Measurements from ENCODE around the gene SIRPD. TPM values are rescaled to one million over a fixed set of nuclear protein-coding genes. Genes with fewer than 3 reads are reported as not detected.
"Not testable (repeated sequence)": the region's sequence is repeated elsewhere in the genome, so short reads cannot be mapped to it uniquely, and the experiment has no call there.

The SIRPD gene
- total RNA-seq, 1 donor, result 0.42 TPM

DNA sequence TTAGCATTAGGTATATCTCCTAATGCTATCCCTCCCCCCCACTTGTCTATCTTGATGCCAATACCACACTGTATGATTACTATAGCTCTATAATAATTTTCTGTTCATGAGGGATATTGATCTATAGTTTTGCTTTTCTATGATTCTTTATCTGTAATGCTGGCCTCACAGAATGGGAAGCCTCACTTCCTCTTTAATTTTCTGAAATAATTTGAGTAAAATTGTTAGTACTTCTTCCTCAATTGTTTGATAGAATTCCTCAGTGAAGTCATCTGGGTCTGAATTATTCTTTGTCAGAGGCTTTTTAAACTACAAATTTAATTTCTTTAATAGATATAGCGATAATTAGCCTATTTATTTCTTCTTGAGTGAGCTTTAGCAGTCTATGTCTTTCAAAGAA is 31.2 kb downstream of the SIRPD start:
- H3K27me3 ChIP-seq (ENCODE audit: insufficient read depth, low read length), result no peaks in the 10 kb centered on the region
- H3K9me3 ChIP-seq (ENCODE audit: low read depth, low read length), result no peaks in the 10 kb centered on the region
- no peak overlapping the region for H3K4me3 ChIP-seq (ENCODE audit: low read length)
- peaks cover 12% of the 10 kb centered on the region for H3K4me1 ChIP-seq (ENCODE audit: insufficient read depth, low read length)

DNA sequence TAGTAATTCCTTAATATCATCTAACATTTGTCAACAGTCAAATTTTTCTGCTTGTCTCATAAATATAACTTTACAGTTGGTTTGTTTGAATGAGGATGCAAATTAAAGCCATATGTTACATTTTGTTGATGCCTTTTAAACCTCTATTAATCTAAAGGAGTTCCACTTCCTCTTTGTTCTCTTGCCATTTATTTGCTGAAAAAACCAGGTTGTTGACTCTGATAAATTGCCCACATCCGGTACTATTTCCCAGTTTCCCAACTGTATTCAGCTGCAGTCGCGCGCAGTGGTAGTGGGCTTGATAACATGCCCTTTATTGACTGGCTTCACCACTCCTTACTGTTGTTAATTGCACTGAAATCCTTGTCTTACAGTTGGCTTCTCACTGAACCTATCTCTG is 33.5 kb downstream of the SIRPD start:
- no peaks in the 10 kb centered on the region for H3K9me3 ChIP-seq (ENCODE audit: low read depth, low read length)
- no peak overlapping the region for H3K4me3 ChIP-seq (ENCODE audit: low read length)
- no peaks in the 10 kb centered on the region for H3K27me3 ChIP-seq (ENCODE audit: insufficient read depth, low read length)
- H3K4me1 ChIP-seq (ENCODE audit: insufficient read depth, low read length), result peaks cover 12% of the 10 kb centered on the region

DNA sequence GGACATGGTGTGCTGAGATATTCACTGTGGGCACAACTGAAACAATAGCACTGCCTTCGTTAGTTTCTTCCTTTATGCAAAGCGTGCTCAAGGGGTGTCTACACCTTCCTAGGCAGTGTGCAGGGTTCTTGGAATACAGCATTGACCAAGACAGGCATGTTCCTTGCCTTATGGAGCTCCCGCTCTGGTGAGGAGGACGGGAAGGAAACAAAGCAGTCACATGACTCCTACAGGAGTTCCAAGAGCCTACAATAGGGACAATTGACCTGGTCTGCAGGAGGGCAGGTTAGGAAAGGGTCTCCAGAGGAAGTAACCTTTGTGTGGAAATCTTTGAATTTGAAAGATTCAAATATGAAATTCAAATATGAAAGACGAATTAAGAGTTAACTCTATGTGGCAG is 40.5 kb downstream of the SIRPD start:
- no peaks in the 10 kb centered on the region for H3K27me3 ChIP-seq (ENCODE audit: insufficient read depth, low read length)
- H3K4me3 ChIP-seq (ENCODE audit: low read length), result no peak overlapping the region
- H3K9me3 ChIP-seq (ENCODE audit: low read depth, low read length), result no peaks in the 10 kb centered on the region
- H3K4me1 ChIP-seq (ENCODE audit: insufficient read depth, low read length), result no peaks in the 10 kb centered on the region

DNA sequence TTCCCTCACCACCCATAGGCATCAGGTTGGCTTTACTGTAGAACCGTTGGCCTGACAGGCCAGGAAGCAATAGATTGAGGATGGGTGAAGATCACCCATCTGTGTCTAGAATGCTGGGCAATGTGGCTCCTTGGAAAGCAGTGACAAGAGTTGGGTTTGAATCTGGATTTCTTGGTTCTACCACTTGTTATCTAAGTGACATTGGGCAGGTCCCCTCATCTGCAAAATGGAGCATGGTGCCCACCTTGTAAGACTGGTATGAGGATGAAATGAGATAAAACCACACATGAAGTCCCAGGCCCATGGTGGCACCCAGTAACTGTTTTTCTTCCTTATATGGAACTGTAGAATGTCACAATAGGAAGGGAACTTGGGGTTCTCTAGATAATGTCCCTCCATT is 43.7 kb downstream of the SIRPD start:
- Histone ChIP-seq H3K9me3 (ENCODE audit: low read depth, low read length) (no peaks in the 10 kb centered on the region), H3K4me1 (ENCODE audit: insufficient read depth, low read length) (peaks cover 6% of the 10 kb centered on the region), H3K4me3 (ENCODE audit: low read length) (no peak overlapping the region), H3K27me3 (ENCODE audit: insufficient read depth, low read length) (no peaks in the 10 kb centered on the region)

DNA sequence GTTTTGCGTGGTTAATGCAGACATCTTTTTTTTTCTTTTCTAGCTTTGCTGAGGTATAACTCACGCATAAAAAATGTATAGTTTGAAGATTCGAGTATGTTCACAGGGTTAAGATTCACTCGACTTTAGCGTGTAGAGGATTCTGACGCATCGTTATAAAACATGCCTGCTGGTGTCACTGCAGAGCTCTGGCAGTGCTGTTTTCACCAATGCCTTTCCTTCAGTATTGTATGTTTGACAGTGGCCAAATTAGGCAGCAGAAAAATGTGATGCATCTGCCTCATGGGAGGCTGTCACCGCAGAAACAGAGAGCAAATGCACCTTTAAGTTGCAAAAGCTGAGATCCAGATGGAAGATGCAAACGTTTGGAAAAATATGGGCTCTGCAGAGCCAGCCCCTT is 48.3 kb downstream of the SIRPD start:
- Histone ChIP-seq H3K27me3 (ENCODE audit: insufficient read depth, low read length) (no peaks in the 10 kb centered on the region), H3K9me3 (ENCODE audit: low read depth, low read length) (no peaks in the 10 kb centered on the region), H3K4me1 (ENCODE audit: insufficient read depth, low read length) (peaks cover 6% of the 10 kb centered on the region)

DNA sequence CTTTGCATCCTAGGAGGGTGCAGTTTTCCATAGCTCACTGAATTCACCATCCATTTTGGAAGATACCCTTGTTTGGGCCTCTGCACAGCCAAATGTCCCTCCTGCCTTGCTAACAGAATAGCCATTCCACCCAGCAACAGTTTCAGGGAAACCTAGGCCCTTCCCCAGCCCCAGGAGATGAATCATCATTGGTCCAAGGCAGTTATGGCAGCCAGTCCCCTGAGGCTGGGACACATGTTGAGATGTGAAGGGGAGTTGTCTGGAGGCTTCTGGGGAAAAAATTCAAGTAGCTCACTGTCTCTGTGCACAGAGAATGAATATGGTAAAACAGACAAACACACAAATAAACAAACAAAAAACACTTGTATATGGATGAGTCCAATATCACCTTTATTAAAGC is 48.9 kb downstream of the SIRPD start:
- H3K9me3 ChIP-seq (ENCODE audit: low read depth, low read length), result no peaks in the 10 kb centered on the region
- no peak overlapping the region for H3K4me3 ChIP-seq (ENCODE audit: low read length)
- H3K4me1 ChIP-seq (ENCODE audit: insufficient read depth, low read length), result peaks cover 6% of the 10 kb centered on the region
- no peaks in the 10 kb centered on the region for H3K27me3 ChIP-seq (ENCODE audit: insufficient read depth, low read length)

More for the DNA sequence above, 48.3 kb downstream of the SIRPD start:
- no peak overlapping the region for H3K4me3 ChIP-seq (ENCODE audit: low read length)

DNA sequence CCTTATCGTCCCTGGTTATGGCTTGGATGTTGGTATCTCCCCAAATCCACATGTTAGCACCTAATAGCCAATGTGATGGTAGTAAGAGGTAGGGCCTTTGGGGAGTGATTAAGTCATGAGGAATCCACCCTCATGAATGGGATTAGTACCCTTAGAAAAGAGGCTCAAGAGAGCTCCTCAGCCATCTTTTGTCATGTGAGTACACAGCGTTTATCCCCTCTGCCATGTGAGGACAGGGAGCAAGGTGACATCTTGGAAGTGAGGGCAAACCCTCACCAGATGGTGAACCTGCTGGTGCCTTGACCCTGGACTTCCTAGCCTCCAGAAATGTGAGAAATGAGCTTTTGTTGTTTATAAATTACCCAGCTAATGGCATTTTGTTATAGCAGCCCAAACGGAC is 50.2 kb downstream of the SIRPD start:
- no peaks in the 10 kb centered on the region for H3K27me3 ChIP-seq (ENCODE audit: insufficient read depth, low read length)
- H3K4me1 ChIP-seq (ENCODE audit: insufficient read depth, low read length), result peaks cover 9% of the 10 kb centered on the region
- no peaks in the 10 kb centered on the region for H3K9me3 ChIP-seq (ENCODE audit: low read depth, low read length)
- H3K4me3 ChIP-seq (ENCODE audit: low read length), result no peak overlapping the region

DNA sequence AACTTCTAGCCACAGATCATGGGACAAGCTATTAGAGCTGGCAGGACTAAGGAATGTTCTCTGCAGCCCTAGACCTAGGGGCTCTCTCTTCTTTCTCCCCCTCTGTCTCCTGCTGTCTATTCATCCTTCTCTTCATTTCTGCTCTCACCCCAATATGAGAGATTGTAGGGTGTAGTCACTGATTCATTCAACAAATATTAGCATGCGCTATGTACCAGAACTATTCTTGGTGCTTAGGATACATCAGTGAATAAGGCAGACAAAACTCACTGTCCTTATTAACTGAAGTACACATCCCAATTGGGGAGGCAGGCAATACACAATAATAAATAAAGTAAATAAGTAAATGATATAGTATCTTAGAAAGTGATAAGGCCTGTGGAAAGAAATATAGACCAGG is 51.6 kb downstream of the SIRPD start:
- peaks cover 9% of the 10 kb centered on the region for H3K4me1 ChIP-seq (ENCODE audit: insufficient read depth, low read length)
- no peaks in the 10 kb centered on the region for H3K9me3 ChIP-seq (ENCODE audit: low read depth, low read length)
- H3K4me3 ChIP-seq (ENCODE audit: low read length), result no peak overlapping the region
- H3K27me3 ChIP-seq (ENCODE audit: insufficient read depth, low read length), result no peaks in the 10 kb centered on the region

DNA sequence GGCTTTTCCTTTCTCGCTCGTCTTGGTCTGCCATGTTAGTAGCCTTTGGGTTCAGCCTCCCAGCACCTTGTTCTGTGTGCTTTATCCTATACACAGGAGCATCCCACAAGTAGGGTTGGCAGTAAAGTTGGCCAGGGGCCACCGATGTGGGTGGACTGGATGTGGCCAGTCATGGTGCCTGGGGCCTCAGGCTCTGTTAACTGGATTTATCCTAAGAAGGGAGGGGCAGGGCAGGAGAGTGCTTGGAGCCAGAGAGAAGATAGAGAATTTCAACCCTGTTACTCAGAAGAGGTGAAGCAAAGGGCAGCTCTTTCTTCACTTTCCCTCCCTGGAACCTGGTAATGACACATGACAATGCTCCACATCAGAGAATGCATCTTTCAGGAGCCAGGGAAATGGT is 52.1 kb downstream of the SIRPD start:
- H3K27me3 ChIP-seq (ENCODE audit: insufficient read depth, low read length), result no peaks in the 10 kb centered on the region
- no peaks in the 10 kb centered on the region for H3K9me3 ChIP-seq (ENCODE audit: low read depth, low read length)
- H3K4me3 ChIP-seq (ENCODE audit: low read length), result no peak overlapping the region
- peaks cover 9% of the 10 kb centered on the region for H3K4me1 ChIP-seq (ENCODE audit: insufficient read depth, low read length)

DNA sequence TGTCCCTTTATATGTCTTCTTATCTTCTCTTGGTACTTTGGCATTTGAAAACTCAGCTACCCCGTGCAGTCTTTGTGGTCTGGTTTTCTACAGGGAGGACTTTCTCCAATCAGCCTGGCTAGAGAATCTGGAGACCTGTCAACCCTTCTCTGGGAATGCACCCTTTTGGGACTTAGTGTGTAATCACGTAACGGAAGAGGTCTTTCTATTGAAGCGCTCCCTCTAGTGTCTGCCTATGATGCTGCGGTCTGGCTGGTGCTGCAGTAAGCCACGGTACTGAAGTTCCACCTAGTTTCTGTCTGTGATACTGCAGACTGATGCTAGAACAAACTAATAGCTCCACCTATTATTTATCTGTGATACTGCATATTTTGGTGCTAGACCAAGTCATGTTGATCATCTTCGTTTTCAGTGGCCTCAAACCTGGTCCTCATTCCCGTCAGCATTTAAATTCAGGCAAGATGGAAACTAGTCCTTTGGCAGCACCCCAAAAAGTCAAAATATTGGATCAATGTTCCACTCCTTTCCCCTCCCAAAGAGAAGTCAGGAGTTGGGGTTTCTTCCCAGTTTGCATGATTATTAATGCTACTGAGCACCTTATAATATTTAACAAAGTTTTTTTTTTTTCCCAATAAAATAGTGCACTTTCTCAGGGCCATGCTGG is 53.8 kb downstream of the SIRPD start:
- Histone ChIP-seq H3K9me3 (ENCODE audit: low read depth, low read length) (no peaks in the 10 kb centered on the region), H3K4me1 (ENCODE audit: insufficient read depth, low read length) (peaks cover 3% of the 10 kb centered on the region), H3K27me3 (ENCODE audit: insufficient read depth, low read length) (no peaks in the 10 kb centered on the region), H3K4me3 (ENCODE audit: low read length) (no peak overlapping the region)

DNA sequence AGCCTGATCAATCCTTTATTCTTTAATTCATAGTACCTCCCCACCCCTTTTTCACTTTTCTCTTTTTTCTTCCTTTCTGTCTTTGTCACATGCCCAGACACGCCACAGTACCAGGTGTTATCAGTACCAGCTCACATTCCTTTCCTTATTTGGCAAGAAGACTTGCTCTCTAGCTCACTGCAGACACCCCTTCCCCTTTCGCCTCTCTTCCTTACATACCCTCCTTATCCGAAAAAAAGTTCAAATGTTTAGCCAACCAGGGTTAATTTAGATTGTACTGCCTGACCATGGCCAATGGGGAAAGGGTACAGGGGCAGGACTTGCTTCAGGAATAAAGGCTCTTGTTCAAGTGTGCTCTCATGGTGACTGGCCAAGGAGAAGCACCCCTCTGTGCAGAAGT is 57.0 kb downstream of the SIRPD start:
- no peak overlapping the region for H3K4me3 ChIP-seq (ENCODE audit: low read length)
- peaks cover 3% of the 10 kb centered on the region for H3K4me1 ChIP-seq (ENCODE audit: insufficient read depth, low read length)
- H3K27me3 ChIP-seq (ENCODE audit: insufficient read depth, low read length), result peaks cover 3% of the 10 kb centered on the region
- no peaks in the 10 kb centered on the region for H3K9me3 ChIP-seq (ENCODE audit: low read depth, low read length)

DNA sequence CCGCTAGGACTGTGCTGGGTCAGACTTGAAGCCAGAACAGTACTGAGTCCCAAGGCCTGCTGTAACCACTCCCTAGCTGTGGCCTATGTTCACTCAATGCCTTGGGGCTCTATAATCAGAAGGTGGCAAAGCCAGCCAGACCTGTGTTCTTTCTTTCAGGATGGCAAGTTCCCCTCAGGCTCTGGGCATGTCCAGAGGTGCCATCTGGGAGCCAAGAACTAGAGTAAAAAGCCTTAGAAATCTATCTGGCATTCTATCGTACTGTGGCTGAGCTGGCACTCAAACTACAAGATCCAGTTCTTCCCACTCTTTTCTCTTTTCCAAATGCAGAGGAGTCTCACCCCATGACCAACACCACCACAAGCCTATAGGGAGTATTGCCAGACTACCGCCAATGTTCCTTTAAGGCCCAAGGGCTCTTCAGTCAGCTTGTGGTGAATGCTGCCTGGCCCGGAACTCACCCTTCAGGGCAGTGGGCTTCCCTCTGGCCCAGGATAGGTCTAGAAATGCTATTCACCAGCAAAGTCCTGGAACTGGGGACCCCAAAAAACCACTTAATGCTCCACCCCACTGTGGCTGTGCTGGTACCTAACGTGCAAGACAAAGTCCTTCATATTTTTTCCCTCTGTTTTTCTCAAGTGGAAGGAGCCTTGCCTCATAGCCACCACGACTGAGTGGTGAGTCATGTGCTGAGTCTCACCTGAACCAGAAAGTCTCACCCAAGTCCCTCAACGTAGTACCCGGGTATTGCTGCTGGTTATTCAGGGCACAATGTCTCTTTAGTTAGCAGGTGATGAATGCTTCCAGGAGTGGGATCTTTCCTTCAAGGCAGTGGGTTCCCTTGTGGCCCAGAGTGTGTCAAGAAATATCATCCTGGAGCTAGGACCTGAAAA is 57.7 kb downstream of the SIRPD start:
- H3K4me3 ChIP-seq (ENCODE audit: low read length), result no peak overlapping the region
- peaks cover 9% of the 10 kb centered on the region for H3K4me1 ChIP-seq (ENCODE audit: insufficient read depth, low read length)
- H3K27me3 ChIP-seq (ENCODE audit: insufficient read depth, low read length), result peaks cover 3% of the 10 kb centered on the region
- no peaks in the 10 kb centered on the region for H3K9me3 ChIP-seq (ENCODE audit: low read depth, low read length)

DNA sequence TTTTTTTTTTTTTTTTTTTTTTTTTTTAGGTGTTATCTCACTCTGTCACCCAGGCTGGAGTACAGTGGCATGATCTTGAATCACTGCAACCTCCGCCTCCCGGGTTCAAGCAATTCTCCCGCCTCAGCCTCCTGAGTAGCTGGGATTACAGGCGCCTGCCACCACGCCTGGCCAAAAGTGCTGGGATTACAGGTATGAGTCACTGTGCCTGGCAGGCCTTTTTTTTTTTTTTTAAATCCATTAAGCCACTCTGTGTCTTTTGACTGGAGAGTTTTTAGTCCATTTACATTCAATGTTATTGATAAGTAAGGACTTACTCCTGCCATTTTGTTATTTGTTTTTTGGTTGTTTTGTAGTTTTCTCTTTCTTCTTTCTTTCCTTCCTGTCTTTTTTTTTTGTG is 60.1 kb downstream of the SIRPD start:
- not testable (repeated sequence) for H3K27me3 ChIP-seq (ENCODE audit: insufficient read depth, low read length); H3K9me3 ChIP-seq (ENCODE audit: low read depth, low read length); H3K4me3 ChIP-seq (ENCODE audit: low read length)
- peaks cover 29% of the 10 kb centered on the region for H3K4me1 ChIP-seq (ENCODE audit: insufficient read depth, low read length)

DNA sequence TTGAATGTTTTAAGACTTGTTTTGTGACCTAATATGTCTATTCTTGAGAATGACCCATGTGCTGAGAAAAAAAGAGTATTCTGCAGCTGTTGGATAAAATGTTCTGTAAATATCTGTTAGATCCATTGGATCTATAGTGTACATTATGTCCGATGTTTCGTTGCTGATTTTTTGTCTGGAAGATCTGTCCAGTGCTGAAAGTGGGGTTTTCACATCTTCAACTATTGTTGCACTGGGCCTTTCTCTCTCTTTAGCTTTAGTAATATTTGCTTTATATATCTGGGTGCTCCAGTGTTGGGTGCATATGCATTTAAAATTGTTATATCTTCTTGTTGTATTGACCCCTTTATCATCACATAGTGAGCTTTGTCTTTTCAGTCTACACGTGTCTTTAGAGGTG is 60.6 kb downstream of the SIRPD start:
- Histone ChIP-seq H3K9me3 (ENCODE audit: low read depth, low read length) (no peaks in the 10 kb centered on the region), H3K4me1 (ENCODE audit: insufficient read depth, low read length) (peaks cover 34% of the 10 kb centered on the region), H3K4me3 (ENCODE audit: low read length) (no peak overlapping the region), H3K27me3 (ENCODE audit: insufficient read depth, low read length) (peaks cover 3% of the 10 kb centered on the region)

DNA sequence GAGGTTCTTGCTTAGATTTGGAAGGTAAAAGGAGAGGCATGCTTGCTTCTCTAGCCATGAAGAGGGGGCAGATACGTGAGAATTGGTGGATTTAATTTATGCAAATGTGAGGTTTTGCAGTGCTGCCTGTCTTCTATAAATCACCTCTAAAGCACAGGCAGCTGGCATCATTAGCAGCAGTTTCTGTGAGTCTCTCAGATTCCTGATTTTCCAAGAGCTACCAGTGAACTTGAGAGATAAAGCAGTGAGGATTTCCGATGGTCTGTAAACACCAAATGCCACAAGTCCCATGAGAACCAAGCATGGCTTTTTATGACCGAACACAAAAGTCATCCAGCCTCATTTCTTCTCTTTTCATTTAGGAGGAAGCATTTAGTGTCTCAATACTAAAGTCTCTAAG is 63.1 kb downstream of the SIRPD start:
- no peaks in the 10 kb centered on the region for H3K9me3 ChIP-seq (ENCODE audit: low read depth, low read length)
- peaks cover 45% of the 10 kb centered on the region for H3K4me1 ChIP-seq (ENCODE audit: insufficient read depth, low read length)
- H3K4me3 ChIP-seq (ENCODE audit: low read length), result no peak overlapping the region
- peaks cover 3% of the 10 kb centered on the region for H3K27me3 ChIP-seq (ENCODE audit: insufficient read depth, low read length)

DNA sequence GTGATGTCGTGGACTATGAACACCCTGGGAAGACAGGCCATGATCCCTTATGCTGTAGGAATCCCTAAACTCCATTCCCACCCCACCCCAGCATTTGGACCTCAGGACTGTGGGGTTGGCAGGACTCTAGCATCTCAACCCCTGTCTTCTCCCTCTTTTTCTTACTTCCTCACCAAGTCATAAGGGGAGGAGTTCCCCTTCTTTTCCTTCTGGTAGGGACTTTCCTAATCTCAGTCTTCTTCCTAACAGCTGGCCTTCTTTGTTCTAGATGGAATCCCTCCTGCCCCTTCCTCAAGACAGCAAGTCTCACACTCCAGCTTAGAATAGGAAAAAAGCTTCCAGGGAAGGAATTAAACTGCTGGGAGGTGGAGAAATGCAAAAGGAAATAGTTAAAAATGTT is 64.0 kb downstream of the SIRPD start:
- Histone ChIP-seq H3K9me3 (ENCODE audit: low read depth, low read length) (no peaks in the 10 kb centered on the region), H3K4me3 (ENCODE audit: low read length) (no peak overlapping the region), H3K4me1 (ENCODE audit: insufficient read depth, low read length) (peaks cover 50% of the 10 kb centered on the region), H3K27me3 (ENCODE audit: insufficient read depth, low read length) (peaks cover 3% of the 10 kb centered on the region)

All from mononuclear cell (primary cell).